Measurements from ENCODE around the gene GPRIN3.

DNA sequence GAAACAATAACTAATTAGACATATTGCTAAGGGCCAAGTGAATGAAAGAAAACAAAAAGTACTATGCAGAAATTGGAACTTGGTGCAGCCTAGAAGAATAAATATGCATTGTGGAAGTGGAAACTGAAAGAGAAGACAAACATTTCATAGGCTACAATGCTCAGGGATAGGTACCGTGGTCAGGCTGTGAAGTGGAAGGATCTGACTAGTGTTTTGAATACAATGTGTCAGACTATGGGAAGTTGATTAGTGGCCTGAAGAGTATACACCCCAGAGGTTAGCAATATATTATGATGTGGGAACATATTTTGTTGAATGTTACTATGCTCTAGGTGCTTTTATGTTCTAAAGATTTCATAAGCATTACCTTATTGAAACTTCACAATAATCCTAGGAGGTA is 36.8 kb downstream of the GPRIN3 start:
- no peak for TF ChIP-seq ZFX (IDR thresholded peaks at IDR 0.05)
- TF ChIP-seq, protein P1, sequence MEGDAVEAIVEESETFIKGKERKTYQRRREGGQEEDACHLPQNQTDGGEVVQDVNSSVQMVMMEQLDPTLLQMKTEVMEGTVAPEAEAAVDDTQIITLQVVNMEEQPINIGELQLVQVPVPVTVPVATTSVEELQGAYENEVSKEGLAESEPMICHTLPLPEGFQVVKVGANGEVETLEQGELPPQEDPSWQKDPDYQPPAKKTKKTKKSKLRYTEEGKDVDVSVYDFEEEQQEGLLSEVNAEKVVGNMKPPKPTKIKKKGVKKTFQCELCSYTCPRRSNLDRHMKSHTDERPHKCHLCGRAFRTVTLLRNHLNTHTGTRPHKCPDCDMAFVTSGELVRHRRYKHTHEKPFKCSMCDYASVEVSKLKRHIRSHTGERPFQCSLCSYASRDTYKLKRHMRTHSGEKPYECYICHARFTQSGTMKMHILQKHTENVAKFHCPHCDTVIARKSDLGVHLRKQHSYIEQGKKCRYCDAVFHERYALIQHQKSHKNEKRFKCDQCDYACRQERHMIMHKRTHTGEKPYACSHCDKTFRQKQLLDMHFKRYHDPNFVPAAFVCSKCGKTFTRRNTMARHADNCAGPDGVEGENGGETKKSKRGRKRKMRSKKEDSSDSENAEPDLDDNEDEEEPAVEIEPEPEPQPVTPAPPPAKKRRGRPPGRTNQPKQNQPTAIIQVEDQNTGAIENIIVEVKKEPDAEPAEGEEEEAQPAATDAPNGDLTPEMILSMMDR (conservative IDR thresholded peaks at IDR 0.05): no peak
